Psoas muscle (tissue), 8 donors: ENCODE measurements around the gene TRPM4. TPM values are rescaled to one million over a fixed set of nuclear protein-coding genes. Genes with fewer than 3 reads are reported as not detected.

Experiments used
- ATAC-seq, 4 donors: fragments of 200-7000 bp; cut with Tn5 transposase; one replicate each; pipeline ENCODE4 v1.9.1; 2020; ENCODE audit warnings: moderate library complexity in 3 of 4, mild to moderate bottlenecking in 2 of 4
- DNase-seq, 2 donors: peaks; one replicate each; pipeline ENCODE4 v3.0.0-alpha.2; 2020
- H3K27ac ChIP-seq: fragments of 200-600 bp; one replicate; pipeline ENCODE4 v1.8.0; 2022
- H3K27me3 ChIP-seq, 3 donors: fragments of 200-600 bp in 1 of 3; one replicate each; pipeline versions ENCODE4 v1.6.1 to v1.8.0; 2013 to 2022; ENCODE audit warnings: low read length in 2 of 3, mild to moderate bottlenecking in 2 of 3, moderate library complexity in 1 of 3; ENCODE audit not compliant: insufficient read depth in 3 of 3
- H3K36me3 ChIP-seq, 2 donors: fragments of 200-600 bp in 1 of 2; one replicate each; pipeline versions ENCODE4 v1.6.1 to v1.8.0; 2013 to 2022; ENCODE audit warnings: low read depth in 1 of 2, mild to moderate bottlenecking in 1 of 2, moderate library complexity in 1 of 2; ENCODE audit not compliant: insufficient read depth in 1 of 2
- H3K4me1 ChIP-seq: fragments of 200-600 bp; one replicate; pipeline ENCODE4 v1.8.0; 2022
- H3K4me3 ChIP-seq: fragments of 200-600 bp; one replicate; pipeline ENCODE4 v1.8.0; 2022; ENCODE audit warnings: mild to moderate bottlenecking
- H3K9me3 ChIP-seq: fragments of 200-600 bp; one replicate; pipeline ENCODE4 v1.8.0; 2022
- CTCF ChIP-seq: fragments of 200-600 bp; IDR thresholded peaks from one replicate; pipeline ENCODE4 v1.8.0; 2022; ENCODE audit warnings: antibody characterized with exemption
- WGBS, 3 donors: extraction: QIAGEN DNeasy Blood & Tissue Kit; methylation state at CpG; one replicate each; pipeline versions ENCODE4 v1.1.6 to v1.1.7; 2013; 5-methylcytosine and 5-hydroxymethylcytosine counted together
- intact Hi-C, 2 donors: fragments of 100-400 bp; cut with DNase I; formaldehyde crosslinking; loops; one replicate each; pipeline versions ENCODE4 v1.11.0 to v1.14.2; 2022
- polyA plus RNA-seq, 3 donors: library from polyadenylated mRNA; stranded (reverse); fragments of 200-250 nt; gene quantifications; one replicate each; pipeline ENCODE4 v1.2.3, GENCODE V29; 2013
- total RNA-seq, 4 donors: library from RNA; stranded (reverse); fragmentation: NEBNext Ultra II Directional in 2 of 4; extraction: Animal tissue kit (Norgen Biotek cat#: 25700) in 2 of 4; gene quantifications; one replicate each; pipeline versions ENCODE4 v1.2.1 to v1.2.4, GENCODE V29; 2021 to 2023
- donor health status: healthy with polysubstance abuse.
- donor health status: DM: no; HTN: no; CAD: no; lungs with moderate emphysema.
- donor health status: Bipolar disorder and iron deficiency.
- donor health status: healthy.
- donor health status: DM: yes; HTN: yes; CAD: no.
- donor health status: DM: no; HTN: no; CAD: no.
- donor health status: DM: no; HTN: no; CAD: no.
- donor health status: DM: yes; HTN: yes; CAD: no.

Gene TRPM4
- total and polyA plus RNA-seq, 7 donors, result 6.5 to 20.6 (median 9.5) TPM

- TF ChIP-seq CTCF, result no peak
- H3K9me3 ChIP-seq, result no peaks in the 10 kb centered on the region
- no peak for ATAC-seq
- no peaks in the 10 kb centered on the region for H3K27me3 ChIP-seq
- H3K4me1 ChIP-seq, result peaks cover 29% of the 10 kb centered on the region
- no peak for DNase-seq
- 69 to 77% (median 75%) methylated on average over 6 of the region's 6 CpGs for WGBS, 3 donors
- H3K4me3 ChIP-seq, result peak overlapping the region; percentile 77
- no peaks in the 10 kb centered on the region for H3K36me3 ChIP-seq
- intact Hi-C loops, result loop anchor here (5.0 to 10.0 kb wide), 2 partner anchors 37 to 159 kb away; partner anchors contain the start of genes C19orf73 (in 2 of the 2), PPFIA3 (in 2 of the 2), GYS1 (in 1 of the 2) and RUVBL2 (in 1 of the 2)
- peak overlapping the region; percentile 99 for H3K27ac ChIP-seq
These were observed 3.3 kb upstream of the TRPM4 start for GRCh38 chr19:49154279-49154678.

GRCh38 chr19:49155005-49155819, 2.4 kb upstream of the TRPM4 start, which contains the start of gene HRC:
TSS of gene HRC (minus strand) at chr19:49155396. CDS start at chr19:49155237, 159 bp downstream.
- H3K27me3 ChIP-seq, result no peaks in the 10 kb centered on the region
- intact Hi-C loops, result loop anchor here (5.0 to 10.0 kb wide), 2 partner anchors 42 to 160 kb away; partner anchors contain the start of genes GYS1 (in 1 of the 2) and RUVBL2 (in 1 of the 2)
- ATAC-seq (peak; percentile 76 to 80 (median 78)), DNase-seq (peak; percentile 67 to 91)
- no peaks in the 10 kb centered on the region for H3K36me3 ChIP-seq
- no peaks in the 10 kb centered on the region for H3K9me3 ChIP-seq
- peak within 1 kb of the TSS; percentile 77 for H3K4me3 ChIP-seq
- peak within 1 kb of the TSS; percentile 99 for H3K27ac ChIP-seq
- peaks cover 30% of the 10 kb centered on the region for H3K4me1 ChIP-seq
- no peak for TF ChIP-seq CTCF
- 17 to 33% (median 17%) methylated on average over 19 of the region's 19 CpGs for WGBS, 3 donors

- Histone ChIP-seq H3K9me3 (no peaks in the 10 kb centered on the region), H3K27me3 (no peaks in the 10 kb centered on the region), H3K27ac (peak overlapping the region; percentile 99), H3K4me3 (peak overlapping the region; percentile 77), H3K4me1 (peaks cover 27% of the 10 kb centered on the region), H3K36me3 (no peaks in the 10 kb centered on the region)
- peak; percentile 71 to 93 for DNase-seq
- 18 to 26% (median 22%) methylated on average over 3 to 4 of the region's 4 CpGs for WGBS, 3 donors
- peak; percentile 81 to 85 (median 83) for ATAC-seq
- intact Hi-C loops, result loop anchor here (5.0 to 10.0 kb wide), 2 partner anchors 41 to 161 kb away; partner anchors contain the start of genes GYS1 (in 1 of the 2) and RUVBL2 (in 1 of the 2)
- TF ChIP-seq CTCF, result no peak
These were observed 1.7 kb upstream of the TRPM4 start for GRCh38 chr19:49155820-49156346.

- TF ChIP-seq CTCF, result no peak
- no peak for ATAC-seq
- no peaks in the 10 kb centered on the region for H3K27me3 ChIP-seq
- DNase-seq, result no peak
- H3K9me3 ChIP-seq, result no peaks in the 10 kb centered on the region
- H3K36me3 ChIP-seq, result no peaks in the 10 kb centered on the region
- no peak overlapping the region for H3K4me3 ChIP-seq
- H3K4me1 ChIP-seq, result peaks cover 41% of the 10 kb centered on the region
- 78 to 86% (median 85%) methylated on average over 13 of the region's 13 CpGs for WGBS, 3 donors
- intact Hi-C loops, result no loop called here
- no peak overlapping the region for H3K27ac ChIP-seq
These were observed 3.0 kb downstream of the TRPM4 start for GRCh38 chr19:49160450-49161189.
